Mucosa of descending colon (tissue), 3 donors: ENCODE results near the gene TEP1. TPM values are rescaled to one million over a fixed set of nuclear protein-coding genes. Genes with fewer than 3 reads are reported as not detected.

Experiments used
- ATAC-seq: fragments of 200-7000 bp; cut with Tn5 transposase; one replicate; pipeline ENCODE4 v1.9.1; 2020; ENCODE audit warnings: mild to moderate bottlenecking, moderate library complexity
- DNase-seq, 3 donors: peaks; one replicate each; pipeline ENCODE4 v3.0.0-alpha.2; 2020
- H3K36me3 ChIP-seq: fragments of 200-600 bp; one replicate; pipeline ENCODE4 v1.8.0; 2021; ENCODE audit warnings: low read depth, mild to moderate bottlenecking
- H3K4me1 ChIP-seq: fragments of 200-600 bp; one replicate; pipeline ENCODE4 v1.8.0; 2021; ENCODE audit warnings: low read depth, mild to moderate bottlenecking
- H3K4me3 ChIP-seq: fragments of 200-600 bp; one replicate; pipeline ENCODE4 v1.8.0; 2021; ENCODE audit warnings: mild to moderate bottlenecking
- H3K9me3 ChIP-seq: fragments of 200-600 bp; one replicate; pipeline ENCODE4 v1.8.0; 2021; ENCODE audit warnings: mild to moderate bottlenecking
- intact Hi-C, 2 donors: fragments of 100-400 bp; cut with DNase I in 1 of 2; cut with micrococcal nuclease in 1 of 2; formaldehyde crosslinking; loops; one replicate each; pipeline versions ENCODE4 v1.11.0 to v1.11.1; 2022; cut with DNase I, micrococcal nuclease
- total RNA-seq, 3 donors: library from RNA; stranded (reverse); fragmentation: NEBNext Ultra II Directional in 2 of 3; extraction: Animal tissue kit (Norgen Biotek cat#: 25700) in 2 of 3; gene quantifications; one replicate each; pipeline versions ENCODE4 v1.2.1 to v1.2.4, GENCODE V29; 2021 to 2023
- TF ChIP-seq, protein P1 (sequence below): fragments of 200-600 bp; IDR thresholded peaks from one replicate; pipeline ENCODE4 v1.8.0; 2022; ENCODE audit warnings: antibody characterized with exemption, mild to moderate bottlenecking
- donor health status: DM: no; HTN: no; CAD: no; lungs with moderate emphysema.
- donor health status: DM: no; HTN: no; CAD: no.
- donor health status: DM: no; HTN: yes; CAD: no.

Gene TEP1
- total RNA-seq, 3 donors from 2014 or later, result 68.7 to 121 (median 85.8) TPM

DNA sequence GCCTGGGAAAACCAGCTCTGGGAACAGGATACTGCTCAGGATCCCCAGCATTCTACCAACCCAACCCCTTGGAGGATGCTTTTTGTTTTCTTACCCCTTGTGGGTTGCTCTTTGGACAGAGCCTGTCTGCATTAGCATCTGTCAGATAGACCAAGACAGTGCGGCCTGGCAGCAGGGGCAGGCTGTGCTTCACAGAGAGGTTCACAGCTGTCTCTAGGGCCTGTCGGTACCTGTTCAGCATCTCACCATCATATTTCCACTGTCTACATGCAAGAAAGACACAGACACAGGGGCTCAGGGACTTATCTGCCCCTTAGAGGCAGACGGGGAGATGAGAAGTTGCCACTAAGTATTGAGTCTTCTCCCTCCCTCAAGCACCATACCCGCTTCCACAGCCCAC lies 21.8 kb downstream of the TEP1 start:
- Histone ChIP-seq H3K4me3 (no peak overlapping the region), H3K36me3 (peaks cover 35% of the 10 kb centered on the region), H3K4me1 (no peaks in the 10 kb centered on the region), H3K9me3 (no peaks in the 10 kb centered on the region)
- intact Hi-C loops, result no loop called here
- TF ChIP-seq, protein P1, sequence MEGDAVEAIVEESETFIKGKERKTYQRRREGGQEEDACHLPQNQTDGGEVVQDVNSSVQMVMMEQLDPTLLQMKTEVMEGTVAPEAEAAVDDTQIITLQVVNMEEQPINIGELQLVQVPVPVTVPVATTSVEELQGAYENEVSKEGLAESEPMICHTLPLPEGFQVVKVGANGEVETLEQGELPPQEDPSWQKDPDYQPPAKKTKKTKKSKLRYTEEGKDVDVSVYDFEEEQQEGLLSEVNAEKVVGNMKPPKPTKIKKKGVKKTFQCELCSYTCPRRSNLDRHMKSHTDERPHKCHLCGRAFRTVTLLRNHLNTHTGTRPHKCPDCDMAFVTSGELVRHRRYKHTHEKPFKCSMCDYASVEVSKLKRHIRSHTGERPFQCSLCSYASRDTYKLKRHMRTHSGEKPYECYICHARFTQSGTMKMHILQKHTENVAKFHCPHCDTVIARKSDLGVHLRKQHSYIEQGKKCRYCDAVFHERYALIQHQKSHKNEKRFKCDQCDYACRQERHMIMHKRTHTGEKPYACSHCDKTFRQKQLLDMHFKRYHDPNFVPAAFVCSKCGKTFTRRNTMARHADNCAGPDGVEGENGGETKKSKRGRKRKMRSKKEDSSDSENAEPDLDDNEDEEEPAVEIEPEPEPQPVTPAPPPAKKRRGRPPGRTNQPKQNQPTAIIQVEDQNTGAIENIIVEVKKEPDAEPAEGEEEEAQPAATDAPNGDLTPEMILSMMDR, result no peak
- no peak for ATAC-seq
- DNase-seq, result no peak

- TF ChIP-seq, protein P1, result no peak
- ATAC-seq (no peak), DNase-seq (no peak)
- Histone ChIP-seq H3K4me1 (no peaks in the 10 kb centered on the region), H3K9me3 (no peaks in the 10 kb centered on the region), H3K36me3 (peaks cover 27% of the 10 kb centered on the region), H3K4me3 (no peak overlapping the region)
- intact Hi-C loops, result no loop called here
Observed at GRCh38 chr14:20388159-20388558, 25.1 kb downstream of the TEP1 start.

- Histone ChIP-seq H3K4me1 (no peaks in the 10 kb centered on the region), H3K9me3 (no peaks in the 10 kb centered on the region), H3K4me3 (no peak overlapping the region), H3K36me3 (peaks cover 30% of the 10 kb centered on the region)
- DNase-seq (no peak), ATAC-seq (no peak)
- intact Hi-C loops, result no loop called here
- TF ChIP-seq, protein P1, result no peak
Observed at GRCh38 chr14:20387576-20387975, 25.7 kb downstream of the TEP1 start.

DNA sequence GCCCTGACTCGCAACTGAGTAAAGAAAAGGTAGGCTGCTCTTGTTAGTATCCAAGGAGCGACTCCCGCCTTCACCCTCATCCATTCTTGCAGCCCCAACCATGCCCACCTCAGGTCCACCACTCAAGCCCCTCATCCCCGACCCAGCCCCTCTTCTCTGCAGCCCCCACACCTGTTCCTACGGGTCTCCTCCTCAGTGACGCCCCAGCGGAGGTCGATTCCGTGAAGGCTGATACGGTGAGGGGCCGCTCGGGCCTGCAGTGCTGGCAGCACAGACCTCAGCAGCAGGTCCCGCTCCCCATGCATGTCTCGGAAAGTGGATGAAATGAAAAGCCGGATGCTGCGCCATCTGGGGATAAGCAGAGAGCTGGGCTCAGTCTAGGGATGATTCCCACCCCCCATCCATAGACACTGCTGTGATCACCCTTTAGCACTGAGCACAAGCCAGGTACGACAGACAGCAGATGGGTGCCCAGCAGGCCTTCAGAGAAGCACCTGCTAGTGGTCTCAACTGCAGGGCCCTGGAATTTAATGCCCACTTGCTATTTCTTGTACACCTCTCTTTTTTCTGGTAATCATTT lies 26.9 kb downstream of the TEP1 start:
- intact Hi-C loops, result no loop called here
- Histone ChIP-seq H3K4me1 (no peaks in the 10 kb centered on the region), H3K36me3 (peaks cover 38% of the 10 kb centered on the region), H3K4me3 (no peak overlapping the region), H3K9me3 (no peaks in the 10 kb centered on the region)
- ATAC-seq (no peak), DNase-seq (no peak)
- TF ChIP-seq, protein P1, result no peak

DNA sequence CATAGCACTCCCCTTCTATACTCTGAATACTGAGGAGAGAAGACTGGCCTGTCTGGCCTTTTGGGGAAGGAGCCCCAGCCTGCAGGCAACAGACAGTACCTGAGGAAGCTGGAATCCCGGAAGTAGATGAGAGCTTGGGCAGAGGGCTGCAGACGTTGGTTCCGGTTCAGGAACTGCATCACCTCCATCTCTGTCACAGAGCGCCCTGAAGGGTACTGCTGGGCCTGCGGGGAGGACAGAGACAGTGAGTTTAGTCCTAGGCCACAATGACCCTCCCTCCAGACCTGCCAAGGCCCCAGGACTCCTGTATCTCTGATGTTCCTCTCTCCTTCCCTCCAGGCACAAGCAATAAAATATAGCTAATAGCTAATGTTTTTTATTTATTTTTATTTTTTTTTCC lies 28.4 kb downstream of the TEP1 start:
- no peaks in the 10 kb centered on the region for H3K4me1 ChIP-seq
- intact Hi-C loops, result no loop called here
- no peak overlapping the region for H3K4me3 ChIP-seq
- no peaks in the 10 kb centered on the region for H3K9me3 ChIP-seq
- TF ChIP-seq, protein P1, result no peak
- no peak for DNase-seq
- peaks cover 38% of the 10 kb centered on the region for H3K36me3 ChIP-seq
- no peak for ATAC-seq

DNA sequence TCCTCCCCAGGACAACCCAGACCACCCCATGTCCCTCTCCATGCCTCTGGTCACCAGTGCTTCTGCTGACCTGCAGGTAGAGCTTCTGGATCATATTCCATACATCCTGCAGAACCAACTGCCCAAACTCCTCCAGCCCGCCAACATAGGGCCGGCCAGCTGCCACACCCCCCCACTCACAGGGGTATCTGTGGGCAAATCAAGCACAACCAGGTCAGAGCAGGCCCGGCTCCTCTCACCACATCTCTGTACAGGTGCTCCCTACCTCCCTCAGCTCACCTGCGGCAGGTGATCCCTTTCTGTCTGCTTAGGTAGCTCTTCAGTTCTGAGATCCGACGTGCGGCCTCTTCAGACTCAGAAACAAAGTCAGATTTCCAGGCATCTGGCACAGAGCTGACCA lies 29.0 kb downstream of the TEP1 start:
- Histone ChIP-seq H3K9me3 (no peaks in the 10 kb centered on the region), H3K36me3 (peaks cover 44% of the 10 kb centered on the region), H3K4me1 (no peaks in the 10 kb centered on the region), H3K4me3 (no peak overlapping the region)
- ATAC-seq, result no peak
- intact Hi-C loops, result no loop called here
- TF ChIP-seq, protein P1, result no peak
- DNase-seq, result no peak
